ENCODE data around the gene CDH13.

The CDH13 gene

GRCh38 chr16:83516931-83517330, 890.2 kb downstream of the CDH13 start (continued):
- no peak for TF ChIP-seq ZBTB6 (tag by site-specific recombination; IDR thresholded peaks at IDR 0.05)

- ChIA-PET CTCF (interaction anchor here (0.5 to 1.2 kb wide), 2 partner anchors 410 to 455 kb away, joined by 3 to 5 read pairs; no protein-coding TSS in a partner anchor), POLR2A (no interaction called here)
- Histone ChIP-seq H3K36me3 (ENCODE audit: control insufficient read depth in 2 of 2, insufficient read depth in 1 of 2, low read length in 2 of 2) (no peaks in the 10 kb centered on the region), H3K4me3 (ENCODE audit: low read depth, low read length) (no peak overlapping the region), H3K9me3 (ENCODE audit: control insufficient read depth, insufficient read depth, low read depth, low read length) (no peaks in the 10 kb centered on the region), H3K4me1 (ENCODE audit: control insufficient read depth, insufficient read depth, low read length) (no peaks in the 10 kb centered on the region), H3K27ac (ENCODE audit: extremely low read depth, low read depth, low read length) (no peak overlapping the region)
- TF ChIP-seq ZBTB20 (tag by site-specific recombination; IDR thresholded peaks at IDR 0.05) (no peak), ZNF37A (tag by site-specific recombination; IDR thresholded peaks at IDR 0.05) (no peak), RBAK (tag by site-specific recombination; IDR thresholded peaks at IDR 0.05) (no peak), PRDM2 (tag by site-specific recombination; IDR thresholded peaks at IDR 0.05; ENCODE audit: borderline replicate concordance) (no peak), ZBTB49 (tag by site-specific recombination; IDR thresholded peaks at IDR 0.05; ENCODE audit: low read depth) (no peak), KLF10 (tag by site-specific recombination; IDR thresholded peaks at IDR 0.05) (no peak), SCRT1 (tag by site-specific recombination; IDR thresholded peaks at IDR 0.05; ENCODE audit: borderline replicate concordance) (no peak), ZIC2 (tag by site-specific recombination; IDR thresholded peaks at IDR 0.05) (no peak), ZNF324 (tag by site-specific recombination; IDR thresholded peaks at IDR 0.05) (no peak), KLF16 (tag by site-specific recombination; IDR thresholded peaks at IDR 0.05) (no peak), ZNF518A (tag by site-specific recombination; conservative IDR thresholded peaks at IDR 0.05; ENCODE audit: low read depth) (no peak), ZNF416 (tag by site-specific recombination; IDR thresholded peaks at IDR 0.05) (no peak), ZNF549 (tag by site-specific recombination; IDR thresholded peaks at IDR 0.05) (no peak), ZNF514 (tag by site-specific recombination; IDR thresholded peaks at IDR 0.05) (no peak), ZNF266 (tag by site-specific recombination; IDR thresholded peaks at IDR 0.05; ENCODE audit: low read depth) (no peak), KLF7 (tag by site-specific recombination; IDR thresholded peaks at IDR 0.05; ENCODE audit: borderline replicate concordance) (no peak), YY2 (tag by site-specific recombination; IDR thresholded peaks at IDR 0.05) (no peak), ZNF629 (tag by site-specific recombination; IDR thresholded peaks at IDR 0.05) (no peak)
Observed at GRCh38 chr16:83517398-83517797, 890.6 kb downstream of the CDH13 start.

All from HEK293 (cell line).